T-helper 9 cell (primary cell): ENCODE data around the gene PI4KA.

Experiments
- DNase-seq: peaks from one replicate; pipeline ENCODE4 v3.0.0-alpha.2; 2020

Gene PI4KA

DNA sequence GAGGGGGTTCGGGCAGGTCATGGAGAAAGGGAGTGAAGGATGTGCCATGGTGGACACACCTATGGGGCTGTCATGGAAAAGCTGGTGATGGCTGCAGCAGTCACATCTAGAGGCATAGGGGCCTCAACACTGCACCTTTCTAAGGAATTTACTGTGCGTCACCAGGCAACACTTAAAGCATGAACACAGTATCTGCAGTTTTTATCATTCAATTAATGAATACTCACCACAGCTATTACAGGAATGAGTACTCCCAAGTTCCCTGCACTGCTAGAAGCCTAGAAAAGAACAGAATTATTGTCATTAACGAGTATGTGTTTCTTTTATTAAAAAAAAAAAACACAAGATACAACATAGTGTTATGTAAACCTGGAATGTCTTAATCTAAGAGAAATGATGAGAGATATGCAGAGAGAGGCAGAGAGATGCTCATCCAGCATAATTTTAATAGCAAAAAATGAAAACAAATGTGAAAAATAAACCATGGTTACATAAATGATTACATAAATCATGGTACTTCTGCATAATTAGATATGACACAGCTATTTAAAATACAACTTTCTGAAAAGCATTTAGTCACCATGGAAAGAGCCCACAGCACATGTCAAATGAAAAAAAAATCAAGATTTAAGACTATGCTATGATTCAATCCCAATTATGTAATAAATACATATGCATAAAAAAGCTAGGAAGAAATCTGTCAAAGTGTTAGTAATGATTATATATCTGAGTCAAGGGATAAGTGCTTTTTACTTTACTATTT is 65.5 kb downstream of the PI4KA start:
- no peak for DNase-seq

DNA sequence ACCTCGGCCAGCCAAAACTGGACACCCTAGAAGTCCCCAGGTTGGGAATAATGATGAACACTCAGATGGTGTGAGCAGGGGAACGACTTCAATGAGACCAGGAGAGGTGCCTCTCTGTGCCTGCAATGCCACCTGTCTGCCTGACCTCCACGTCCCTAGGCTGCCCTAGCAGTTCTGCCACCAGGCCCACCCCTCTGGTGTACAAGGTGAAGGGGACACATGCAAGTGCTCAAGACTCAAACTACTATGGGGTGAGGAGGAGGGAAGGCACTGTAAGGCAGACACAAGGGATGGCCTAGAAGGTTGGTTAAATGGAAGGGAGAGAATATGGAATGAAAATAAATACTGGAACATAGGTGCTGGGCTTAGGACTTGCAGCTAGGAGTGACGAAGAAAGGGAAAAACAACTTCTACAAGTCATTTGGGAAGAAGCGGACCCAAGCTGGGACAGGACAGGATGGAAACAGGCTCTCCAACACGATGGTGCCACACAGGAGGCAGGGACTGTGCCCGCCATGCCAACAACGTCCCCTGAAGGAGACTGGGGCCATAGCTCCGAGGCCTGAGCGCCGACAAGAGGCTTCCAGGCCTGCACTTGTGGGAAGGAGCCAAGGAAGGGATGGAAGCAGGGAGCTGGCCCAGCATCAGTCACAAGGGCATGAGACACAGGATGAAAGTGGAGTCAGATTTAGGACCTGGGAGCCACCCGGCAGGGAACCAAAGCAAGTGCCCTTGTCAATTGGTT is 66.2 kb downstream of the PI4KA start:
- DNase-seq = no peak

DNA sequence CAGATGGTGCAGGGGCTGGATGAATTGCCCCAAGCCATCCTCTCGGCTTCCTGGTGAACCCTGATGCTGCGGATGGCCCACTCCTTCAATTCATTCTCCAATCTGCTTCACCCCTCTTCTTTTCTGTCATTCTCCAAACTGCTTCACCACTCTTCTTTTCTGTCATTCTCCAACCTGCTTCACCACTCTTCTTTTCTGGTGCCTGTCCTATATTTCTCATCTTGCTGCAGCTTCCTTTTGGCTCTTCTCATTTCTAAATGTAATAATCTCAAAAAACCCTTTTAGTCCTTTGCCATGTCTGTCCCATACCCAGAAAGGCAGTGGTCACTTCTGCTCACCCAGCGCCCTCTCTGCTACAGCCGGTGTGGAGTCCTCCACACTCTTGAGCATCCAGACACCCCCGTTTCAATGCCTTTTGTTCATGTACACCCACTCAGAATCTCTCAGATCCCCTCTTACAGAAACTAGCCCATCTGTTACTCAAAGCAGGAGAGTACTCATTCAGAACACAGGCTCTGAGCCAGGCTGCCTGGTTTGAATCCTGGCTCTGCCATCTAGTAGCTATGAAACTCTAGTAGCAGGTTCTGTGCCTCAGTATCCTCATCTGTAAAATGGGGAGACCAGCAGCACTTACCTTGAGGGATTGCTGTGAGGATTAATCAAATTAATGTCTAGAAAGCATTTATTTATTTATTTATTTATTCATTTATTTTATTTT is 69.8 kb downstream of the PI4KA start:
- no peak for DNase-seq

DNA sequence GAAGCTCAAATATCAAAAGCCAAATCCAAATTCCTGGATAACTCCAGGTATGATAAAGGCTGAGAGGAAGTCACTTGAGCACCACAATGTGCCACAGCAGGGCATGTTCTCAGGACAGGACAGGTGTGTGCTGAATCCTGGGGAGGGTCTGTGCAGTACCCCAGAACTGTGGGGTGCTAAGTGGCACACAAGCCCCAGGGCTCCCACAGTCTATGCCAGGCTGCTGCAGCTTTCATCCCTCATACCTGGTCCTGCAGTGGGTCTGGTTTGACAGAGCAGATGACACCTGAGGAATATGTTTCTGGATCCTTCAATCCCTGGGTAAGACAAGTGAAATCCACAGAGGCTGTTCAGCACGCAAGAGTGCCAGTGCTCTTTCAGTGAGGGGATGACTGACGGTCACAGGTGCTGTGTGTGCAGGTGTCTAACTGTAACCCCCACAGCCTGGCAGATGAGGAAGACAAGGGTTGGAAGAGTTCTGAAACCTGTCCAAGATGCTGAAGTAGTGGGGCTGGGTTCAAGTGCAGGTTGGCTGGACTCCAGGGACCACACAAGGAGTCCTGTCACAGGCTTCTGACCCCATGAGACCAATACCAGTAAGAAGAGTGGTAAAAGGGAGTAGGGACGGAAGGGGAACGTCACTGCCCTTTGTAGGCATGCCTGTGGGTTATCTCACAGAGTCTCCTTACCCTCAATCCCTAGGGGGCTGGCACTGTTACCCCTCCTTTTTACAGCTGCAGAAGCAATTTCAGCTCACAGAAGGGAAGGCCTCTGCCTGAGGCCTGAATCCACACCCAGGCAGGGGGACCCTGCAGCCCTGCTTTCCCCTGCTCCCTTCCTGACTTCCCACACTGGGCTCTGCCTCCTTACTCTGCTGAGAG is 70.6 kb downstream of the PI4KA start:
- no peak for DNase-seq

DNA sequence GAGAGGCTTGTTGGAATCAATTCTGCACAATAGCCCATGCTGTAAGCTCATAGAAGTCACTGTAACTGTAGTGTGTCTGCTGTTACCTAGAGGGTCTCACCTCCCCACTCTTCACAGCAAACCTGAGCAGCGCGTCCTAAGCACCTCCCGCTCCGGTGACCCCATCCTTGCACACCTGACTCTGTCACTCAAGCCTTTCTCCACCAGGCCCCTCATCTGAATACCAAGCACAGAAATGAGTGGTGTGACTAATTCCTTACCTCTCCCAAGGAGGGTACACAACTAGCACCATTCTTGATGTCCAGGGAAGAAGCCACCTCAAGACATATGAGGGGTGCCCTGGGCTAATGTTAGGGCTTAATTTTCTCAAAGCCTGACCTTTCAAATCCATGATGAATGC is 71.4 kb downstream of the PI4KA start:
- no peak for DNase-seq

DNA sequence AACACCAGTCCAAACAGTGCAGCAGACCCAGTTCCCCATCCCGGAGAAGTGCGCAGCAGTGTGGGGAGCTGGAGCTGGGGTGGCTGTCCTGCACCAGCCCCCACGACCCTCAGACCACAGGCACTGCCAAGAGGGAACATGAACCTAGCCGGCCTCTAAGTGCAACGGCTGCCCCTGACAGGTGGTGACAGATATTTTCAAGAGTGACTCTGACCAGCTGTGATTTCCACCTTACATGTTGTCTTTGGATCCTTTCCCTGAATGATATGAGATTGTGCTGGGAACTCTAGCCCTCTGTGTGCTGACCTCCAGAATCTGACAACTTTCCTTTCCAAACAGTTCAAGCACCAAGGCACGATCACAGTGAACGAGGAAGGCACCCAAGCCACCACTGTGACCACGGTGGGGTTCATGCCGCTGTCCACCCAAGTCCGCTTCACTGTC is 72.1 kb downstream of the PI4KA start:
- DNase-seq = no peak

DNA sequence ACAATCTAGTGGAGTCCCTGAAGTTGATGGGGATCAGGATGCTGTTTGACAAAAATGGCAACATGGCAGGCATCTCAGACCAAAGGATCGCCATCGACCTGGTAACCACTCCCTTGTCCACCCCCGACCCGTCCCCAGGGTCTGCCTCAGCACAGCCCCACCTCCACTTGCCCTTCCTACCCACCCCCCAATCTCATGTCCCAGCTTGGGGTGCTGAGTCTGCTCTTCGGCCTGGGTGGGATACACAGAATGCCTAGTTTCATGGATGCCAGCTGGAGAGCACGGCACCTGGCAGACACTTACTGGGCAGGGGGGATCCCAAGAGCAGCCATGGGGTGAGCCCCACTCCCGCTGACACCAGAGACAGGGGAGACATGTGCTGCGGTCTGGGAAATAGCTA is 72.6 kb downstream of the PI4KA start:
- no peak for DNase-seq

DNA sequence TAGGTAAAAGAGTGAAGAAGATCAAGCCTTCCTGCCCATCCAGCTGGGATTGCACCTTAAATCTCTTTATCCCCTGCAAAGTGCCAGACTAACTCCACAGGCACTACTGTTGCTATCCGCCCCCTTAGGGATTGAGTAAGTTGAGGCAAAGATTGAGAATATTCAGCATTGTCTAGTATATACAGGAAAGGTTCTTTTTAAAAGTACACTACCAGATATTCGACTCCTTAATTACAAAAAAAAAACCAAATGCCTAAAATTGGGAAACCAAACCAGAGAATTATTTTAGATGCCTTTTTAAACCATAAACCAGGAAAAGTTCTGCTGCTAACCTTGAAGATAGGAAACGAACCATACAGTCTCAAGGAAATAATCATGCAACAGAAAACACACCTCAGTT is 73.2 kb downstream of the PI4KA start:
- DNase-seq = no peak

DNA sequence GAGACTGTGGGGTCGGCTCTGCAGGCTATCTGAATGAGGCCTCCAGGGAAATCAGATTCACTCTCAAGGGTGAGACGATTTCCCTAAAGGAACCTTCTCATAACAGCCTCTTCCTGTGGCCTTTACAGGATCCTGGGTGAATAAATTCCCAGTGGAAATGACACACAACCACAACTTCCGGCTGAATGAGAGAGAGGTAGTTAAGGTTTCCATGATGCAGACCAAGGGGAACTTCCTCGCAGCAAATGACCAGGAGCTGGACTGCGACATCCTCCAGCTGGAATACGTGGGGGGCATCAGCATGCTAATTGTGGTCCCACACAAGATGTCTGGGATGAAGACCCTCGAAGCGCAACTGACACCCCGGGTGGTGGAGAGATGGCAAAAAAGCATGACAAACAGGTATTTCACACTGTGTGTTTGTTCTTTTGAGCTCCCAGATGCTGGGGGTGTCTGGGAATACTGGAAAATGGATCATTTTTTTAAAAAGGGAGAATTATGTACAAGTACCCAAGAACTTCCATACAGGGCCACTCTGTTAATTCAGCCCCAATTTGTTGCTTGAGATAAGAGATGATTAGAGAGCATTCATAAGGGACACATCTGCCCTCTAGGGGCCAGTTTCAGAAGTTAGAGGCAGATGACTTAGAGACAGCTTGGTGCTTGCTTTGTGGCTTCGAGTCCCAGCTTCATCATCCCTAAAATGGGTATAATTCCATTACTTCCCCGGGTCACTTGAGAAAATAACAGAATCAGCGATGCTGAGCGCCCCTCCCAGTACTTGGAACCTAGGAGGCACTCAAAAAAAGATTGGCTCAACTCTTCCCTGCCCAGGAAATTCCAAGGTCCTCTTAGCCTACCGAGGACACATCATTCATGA is 74.5 kb downstream of the PI4KA start:
- peak; percentile 8 for DNase-seq

DNA sequence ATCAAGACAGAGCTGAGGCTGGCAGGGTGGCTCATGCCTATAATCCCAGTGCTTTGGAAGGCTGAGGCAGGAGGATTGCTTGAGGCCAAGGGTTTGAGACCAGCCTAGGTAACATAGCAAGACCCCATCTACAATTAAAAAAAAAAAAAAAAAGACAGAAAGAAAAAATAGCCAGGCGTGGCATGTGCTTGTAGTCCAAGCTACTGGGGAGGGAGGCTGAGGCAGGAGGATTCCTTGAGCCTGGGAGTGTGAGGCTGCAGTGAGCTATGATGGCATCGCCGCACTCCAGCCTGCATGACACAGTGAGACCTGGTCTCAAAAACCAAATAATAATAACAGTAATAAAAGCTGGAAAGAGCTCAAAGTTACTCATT is 75.3 kb downstream of the PI4KA start:
- no peak for DNase-seq

DNA sequence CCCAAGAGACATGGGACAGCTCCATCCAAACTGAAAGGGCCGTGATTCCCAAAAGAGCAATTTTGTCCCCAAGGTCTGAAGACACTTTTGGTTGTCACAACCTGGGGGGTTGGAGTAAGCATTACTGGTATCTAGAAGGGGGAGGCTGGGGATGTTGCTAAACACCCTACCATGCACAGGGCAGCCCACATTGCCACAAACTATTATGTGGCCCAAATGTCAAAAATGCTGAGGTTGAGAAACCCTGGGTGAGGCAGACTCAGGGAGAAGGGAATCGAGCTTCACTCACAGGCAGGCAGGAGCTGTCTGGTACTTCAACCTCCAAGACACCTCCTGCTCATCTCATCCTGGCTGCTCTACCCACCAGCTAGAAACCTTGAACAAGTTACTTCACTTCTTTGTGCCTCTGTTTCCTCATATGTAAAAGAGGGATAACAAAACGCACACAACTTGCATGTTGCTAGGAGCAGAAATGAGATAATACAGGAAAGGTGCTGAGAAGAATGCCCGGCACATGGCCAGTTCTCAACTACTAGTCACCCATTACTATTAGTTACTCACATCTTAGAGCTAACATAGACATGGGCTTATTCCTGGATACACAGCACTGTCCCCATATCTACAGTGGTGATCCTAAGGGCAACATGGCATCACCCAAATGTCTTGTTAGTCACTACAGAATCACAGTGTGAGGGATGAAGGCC is 75.9 kb downstream of the PI4KA start:
- no peak for DNase-seq

DNA sequence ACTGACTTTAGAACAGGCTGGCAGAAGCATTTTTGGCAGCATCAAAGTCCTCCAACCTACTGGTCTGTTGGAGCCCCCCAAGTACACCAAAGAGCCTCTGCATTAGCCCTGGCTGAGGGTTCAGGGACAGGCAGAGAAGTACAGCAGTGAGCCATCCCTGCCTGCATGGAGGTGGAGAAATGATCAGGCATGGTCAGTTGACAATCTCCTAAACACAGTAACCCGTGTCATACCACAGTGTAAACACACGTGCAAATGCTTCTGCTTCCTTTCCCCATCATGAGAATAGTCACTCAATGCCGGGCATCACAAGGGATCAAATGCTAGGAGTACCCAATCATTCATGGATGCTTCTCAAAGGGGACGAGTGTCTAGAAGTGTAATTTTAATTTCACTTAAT is 76.5 kb downstream of the PI4KA start:
- no peak for DNase-seq

DNA sequence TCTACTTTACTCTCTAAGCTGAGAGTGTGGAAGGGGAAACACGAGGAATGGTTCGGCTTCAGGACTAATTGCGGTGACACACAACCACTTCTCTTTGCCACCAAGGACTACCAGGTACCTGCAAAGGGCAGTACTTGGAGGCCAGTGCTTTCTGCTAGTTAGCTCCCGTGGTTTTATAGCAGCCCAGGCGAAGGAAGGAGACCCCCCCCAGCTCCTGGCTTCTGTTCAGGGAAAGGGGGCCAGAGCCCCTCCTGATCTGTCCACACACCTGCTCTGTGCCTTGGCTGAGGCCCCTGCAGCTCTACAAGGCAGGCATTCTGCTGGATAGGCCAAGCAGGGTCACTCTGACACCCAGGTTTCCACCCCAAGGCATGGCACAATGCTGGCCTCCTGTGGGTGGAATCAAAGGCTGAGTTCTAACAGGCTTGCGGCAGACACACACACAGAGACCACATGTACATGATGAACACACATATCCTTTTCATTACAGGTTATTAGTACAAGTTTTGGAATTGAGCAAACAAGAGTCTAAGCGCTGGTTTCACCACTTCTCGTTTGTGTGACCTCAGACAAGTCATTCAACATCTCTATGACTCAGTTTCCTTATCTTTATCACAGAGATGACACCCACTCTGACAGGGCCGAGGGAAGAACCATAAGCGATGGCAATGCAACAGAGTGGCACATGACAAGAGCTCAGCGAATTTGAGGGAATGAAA is 77.2 kb downstream of the PI4KA start:
- no peak for DNase-seq

DNA sequence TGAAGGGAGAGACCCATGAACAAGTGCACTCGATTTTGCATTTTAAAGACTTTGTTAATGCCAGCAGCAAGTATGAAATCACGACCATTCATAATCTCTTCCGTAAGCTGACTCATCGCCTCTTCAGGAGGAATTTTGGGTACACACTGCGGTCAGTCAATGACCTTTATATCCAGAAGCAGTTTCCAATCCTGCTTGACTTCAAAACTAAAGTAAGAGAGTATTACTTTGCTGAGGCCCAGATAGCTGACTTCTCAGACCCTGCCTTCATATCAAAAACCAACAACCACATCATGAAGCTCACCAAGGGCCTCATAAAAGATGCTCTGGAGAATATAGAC is 78.8 kb downstream of the PI4KA start:
- no peak for DNase-seq

DNA sequence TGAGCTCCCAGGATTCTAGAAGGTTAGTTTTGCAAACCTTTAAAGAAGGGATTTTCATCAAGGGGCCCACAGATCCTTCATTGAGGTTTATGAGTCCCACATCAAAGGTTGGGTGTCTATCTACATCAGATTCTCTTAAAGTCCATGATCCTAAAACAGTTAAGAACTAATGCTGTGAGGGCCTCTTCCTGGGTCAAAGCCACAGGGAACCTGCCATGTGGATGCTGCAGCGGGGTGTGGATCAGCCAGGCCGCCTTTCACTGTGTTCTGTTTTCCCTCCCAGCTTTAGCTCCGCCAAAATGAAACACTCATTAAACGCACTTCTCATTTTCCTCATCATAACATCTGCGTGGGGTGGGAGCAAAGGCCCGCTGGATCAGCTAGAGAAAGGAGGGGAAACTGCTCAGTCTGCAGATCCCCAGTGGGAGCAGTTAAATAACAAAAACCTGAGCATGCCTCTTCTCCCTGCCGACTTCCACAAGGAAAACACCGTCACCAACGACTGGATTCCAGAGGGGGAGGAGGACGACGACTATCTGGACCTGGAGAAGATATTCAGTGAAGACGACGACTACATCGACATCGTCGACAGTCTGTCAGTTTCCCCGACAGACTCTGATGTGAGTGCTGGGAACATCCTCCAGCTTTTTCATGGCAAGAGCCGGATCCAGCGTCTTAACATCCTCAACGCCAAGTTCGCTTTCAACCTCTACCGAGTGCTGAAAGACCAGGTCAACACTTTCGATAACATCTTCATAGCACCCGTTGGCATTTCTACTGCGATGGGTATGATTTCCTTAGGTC is 79.4 kb downstream of the PI4KA start:
- DNase-seq = no peak

DNA sequence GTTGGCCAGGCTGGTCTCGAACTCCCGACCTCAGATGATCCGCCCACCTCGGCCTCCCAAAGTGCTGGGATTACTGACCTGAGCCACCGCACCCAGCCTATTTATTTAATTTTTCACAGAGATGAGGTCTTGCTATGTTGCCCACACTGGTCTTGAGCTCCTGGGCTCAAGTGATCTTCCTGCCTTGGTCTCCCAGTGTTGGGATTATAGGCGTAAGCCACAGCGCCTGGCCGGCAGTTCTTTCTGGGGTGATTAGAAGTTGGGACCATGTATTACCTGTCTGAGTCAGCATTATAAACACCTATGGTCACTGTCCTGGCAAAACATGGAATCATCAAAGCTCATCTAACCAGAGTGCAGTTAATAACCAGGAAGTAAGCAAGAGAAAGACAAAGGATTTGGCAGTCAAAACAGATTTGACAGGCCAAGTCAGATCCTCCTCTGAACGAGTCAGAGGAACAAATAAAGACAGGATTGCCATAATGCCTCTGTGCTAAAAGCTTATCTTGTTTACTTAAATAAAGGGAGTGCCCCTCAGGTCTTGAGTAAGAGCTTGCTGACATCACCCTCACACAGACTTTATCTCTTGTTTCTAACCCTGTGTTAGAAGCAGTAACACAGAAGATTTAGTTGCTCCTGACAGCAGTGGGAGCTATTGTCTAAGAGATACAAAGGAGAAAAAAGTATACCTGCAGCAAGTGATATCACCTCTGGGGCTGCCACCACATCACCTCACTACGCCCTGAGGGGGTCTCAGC is 81.0 kb downstream of the PI4KA start:
- DNase-seq = no peak

DNA sequence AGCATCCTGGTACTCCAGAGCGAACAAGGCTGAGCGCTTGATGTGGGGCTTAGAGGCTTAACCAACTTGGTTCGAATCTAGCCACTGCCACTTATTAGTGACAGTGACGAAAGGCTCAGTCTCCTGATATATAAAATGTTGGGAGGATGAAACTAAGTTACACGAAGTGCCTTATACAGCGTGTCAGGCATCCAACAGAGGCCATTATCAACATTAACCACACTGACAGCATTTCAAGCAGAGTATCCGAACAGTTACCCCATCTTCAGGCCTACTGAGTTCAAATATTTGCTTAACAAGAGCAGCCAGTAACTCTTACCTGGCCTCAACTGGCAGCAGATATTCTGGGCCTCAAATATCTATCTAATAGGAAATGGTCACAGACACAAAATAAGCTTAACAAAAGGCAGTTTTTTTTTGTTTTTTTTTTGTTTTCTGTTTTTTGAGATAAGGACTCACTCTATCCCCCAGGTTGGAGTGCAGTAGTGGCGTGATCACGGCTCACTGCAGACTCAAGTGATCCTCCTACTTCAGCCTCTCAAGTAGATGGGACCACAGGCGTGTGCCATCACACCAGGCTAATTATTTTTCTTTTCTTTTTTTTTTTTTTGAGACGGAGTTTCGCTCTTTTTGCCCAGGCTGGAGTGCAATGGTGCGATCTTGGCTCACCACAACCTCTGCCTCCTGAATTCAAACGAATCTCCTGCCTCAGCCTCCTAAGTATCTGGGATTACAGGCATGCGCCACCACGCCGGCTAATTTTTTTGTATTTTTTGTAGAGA is 81.8 kb downstream of the PI4KA start:
- no peak for DNase-seq

DNA sequence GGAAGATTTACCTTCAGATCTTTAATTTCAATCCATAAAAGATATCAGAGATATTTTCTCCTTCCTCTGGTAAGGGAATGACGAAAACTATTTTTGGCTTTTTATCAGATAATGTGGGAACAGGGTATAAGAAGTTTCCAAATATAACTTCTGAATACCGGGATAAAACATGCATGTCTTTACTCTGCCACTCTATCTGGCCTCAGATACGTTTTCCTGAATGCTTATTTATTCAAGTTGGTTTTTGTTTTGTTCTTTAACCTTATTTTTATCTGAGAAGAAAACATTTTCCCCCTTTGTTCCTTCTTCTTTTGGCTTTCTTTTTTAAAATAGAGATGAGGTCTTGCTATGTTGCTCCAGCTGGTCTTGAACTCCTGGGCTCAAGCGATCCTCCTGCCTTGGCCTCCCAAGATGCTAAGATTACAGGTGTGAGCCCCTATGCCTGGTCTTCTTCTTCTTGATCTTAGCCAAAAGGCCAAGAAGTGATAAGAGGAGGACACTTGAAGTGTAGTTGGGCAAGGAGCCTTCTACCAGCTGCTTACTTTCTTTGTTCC is 83.2 kb downstream of the PI4KA start:
- no peak for DNase-seq
